Epidermal melanocyte (primary cell): ENCODE data around the gene COPG2.
"Not testable (repeated sequence)": the region's sequence is repeated elsewhere in the genome, so short reads cannot be mapped to it uniquely, and the experiment has no call there.

ENCODE experiments used
- DNase-seq: peaks from one replicate; pipeline ENCODE4 v3.0.0; 2011; ENCODE audit warnings: low spot score; ENCODE audit not compliant: insufficient read length

COPG2 gene

GRCh38 chr7:130566898-130567280, 101.7 kb downstream of the COPG2 start:
- no peak for DNase-seq

GRCh38 chr7:130566168-130566897, 102.2 kb downstream of the COPG2 start:
- no peak for DNase-seq

GRCh38 chr7:130560972-130561371, 107.6 kb downstream of the COPG2 start:
- no peak for DNase-seq

GRCh38 chr7:130559184-130559583, 109.4 kb downstream of the COPG2 start:
- DNase-seq: no peak

GRCh38 chr7:130554481-130554880, 114.1 kb downstream of the COPG2 start:
- no peak for DNase-seq

GRCh38 chr7:130553398-130554029, 115.0 kb downstream of the COPG2 start:
- no peak for DNase-seq

GRCh38 chr7:130544356-130544755, 124.2 kb downstream of the COPG2 start:
- no peak for DNase-seq

GRCh38 chr7:130543487-130544010, 125.0 kb downstream of the COPG2 start:
- no peak for DNase-seq

- not testable (repeated sequence) for DNase-seq
Measured at GRCh38 chr7:130542297-130542696, 126.3 kb downstream of the COPG2 start.

GRCh38 chr7:130541287-130541686, 127.3 kb downstream of the COPG2 start:
- not testable (repeated sequence) for DNase-seq

GRCh38 chr7:130537894-130538293, 130.7 kb downstream of the COPG2 start:
- DNase-seq: not testable (repeated sequence)

GRCh38 chr7:130529417-130529816, 139.1 kb downstream of the COPG2 start:
- no peak for DNase-seq

- DNase-seq: not testable (repeated sequence)
Measured at GRCh38 chr7:130527752-130528355, 140.7 kb downstream of the COPG2 start.

- no peak for DNase-seq
Measured at GRCh38 chr7:130524628-130525027, 143.9 kb downstream of the COPG2 start.

GRCh38 chr7:130523519-130524125, 144.9 kb downstream of the COPG2 start:
- DNase-seq: not testable (repeated sequence)

- no peak for DNase-seq
Measured at GRCh38 chr7:130521258-130521951, 147.1 kb downstream of the COPG2 start.

GRCh38 chr7:130515315-130516040, 153.1 kb downstream of the COPG2 start:
- no peak for DNase-seq

- DNase-seq: no peak
Measured at GRCh38 chr7:130513447-130513846, 155.1 kb downstream of the COPG2 start.

- DNase-seq: not testable (repeated sequence)
Measured at GRCh38 chr7:130512038-130512437, 156.5 kb downstream of the COPG2 start.

GRCh38 chr7:130506358-130506757, 162.2 kb downstream of the COPG2 start:
- no peak for DNase-seq

- no peak for DNase-seq
Measured at GRCh38 chr7:130505753-130506152, 162.8 kb downstream of the COPG2 start.
